H9 (cell line): ENCODE measurements around the gene GET4. TPM values are rescaled to one million over a fixed set of nuclear protein-coding genes. Genes with fewer than 3 reads are reported as not detected.
A peak's percentile ranks its signal among the peaks of the same experiment; 100 is the strongest.

Source experiments
- DNase-seq: peaks from one replicate; pipeline ENCODE4 v3.0.0-alpha.2; 2017
- H2AFZ ChIP-seq: one replicate; pipeline ENCODE4 v1.6.1; 2013; ENCODE audit warnings: mild to moderate bottlenecking, low read length, control low read depth, moderate library complexity
- H2AK5ac ChIP-seq: 2 replicates; pipeline ENCODE4 v1.6.1; 2013; ENCODE audit warnings: low read length, control low read depth, mixed read lengths; ENCODE audit not compliant: insufficient read length
- H2BK120ac ChIP-seq: one replicate; pipeline ENCODE4 v1.6.1; 2013; ENCODE audit warnings: low read depth, mild to moderate bottlenecking, low read length, control low read depth, inconsistent platforms; ENCODE audit not compliant: poor library complexity, severe bottlenecking
- H2BK12ac ChIP-seq: 2 replicates; pipeline ENCODE4 v1.6.1; 2013; ENCODE audit warnings: low read length, control low read depth, mixed read lengths, low read depth; ENCODE audit not compliant: insufficient read length
- H2BK15ac ChIP-seq: 2 replicates; pipeline ENCODE4 v1.6.1; 2013; ENCODE audit warnings: low read depth, low read length, control low read depth
- H2BK20ac ChIP-seq: one replicate; pipeline ENCODE4 v1.6.1; 2013; ENCODE audit warnings: low read depth, mild to moderate bottlenecking, low read length, control low read depth, inconsistent platforms; ENCODE audit not compliant: poor library complexity, severe bottlenecking
- H2BK5ac ChIP-seq: 2 replicates; pipeline ENCODE4 v1.6.1; 2013; ENCODE audit warnings: low read length, control low read depth, mixed read lengths; ENCODE audit not compliant: insufficient read length
- H3K14ac ChIP-seq: 2 replicates; pipeline ENCODE4 v1.6.1; 2013; ENCODE audit warnings: low read length, control low read depth; ENCODE audit not compliant: insufficient read depth
- H3K18ac ChIP-seq: 2 replicates; pipeline ENCODE4 v1.6.1; 2013; ENCODE audit warnings: low read depth, mild to moderate bottlenecking, mixed read lengths, low read length, control low read depth; ENCODE audit not compliant: insufficient read length
- H3K23ac ChIP-seq: 2 replicates; pipeline ENCODE4 v1.6.1; 2013; ENCODE audit warnings: low read length, control low read depth, mixed read lengths, low read depth; ENCODE audit not compliant: insufficient read length
- H3K23me2 ChIP-seq: 2 replicates; pipeline ENCODE4 v1.6.1; 2013; ENCODE audit warnings: low read depth, mild to moderate bottlenecking, mixed read lengths, low read length, control low read depth; ENCODE audit not compliant: insufficient read length, poor library complexity, severe bottlenecking
- H3K27ac ChIP-seq: 2 replicates; pipeline ENCODE4 v1.5.1; 2013; ENCODE audit warnings: low read length, control low read depth, mixed read lengths, low read depth; ENCODE audit not compliant: insufficient read length
- H3K27me3 ChIP-seq: 2 replicates; pipeline ENCODE4 v1.6.1; 2013; ENCODE audit warnings: low read length, control low read depth, inconsistent platforms; ENCODE audit not compliant: insufficient read depth
- H3K4ac ChIP-seq: 2 replicates; pipeline ENCODE4 v1.6.1; 2013; ENCODE audit warnings: low read depth, mild to moderate bottlenecking, control low read depth, inconsistent platforms, low read length, moderate library complexity
- H3K4me1 ChIP-seq: 2 replicates; pipeline ENCODE4 v1.6.1; 2013; ENCODE audit warnings: low read length, control low read depth, inconsistent platforms; ENCODE audit not compliant: insufficient read depth
- H3K4me2 ChIP-seq: 2 replicates; pipeline ENCODE4 v1.6.1; 2013; ENCODE audit warnings: low read length, control low read depth, mixed read lengths; ENCODE audit not compliant: insufficient read length, insufficient read depth
- H3K56ac ChIP-seq: 2 replicates; pipeline ENCODE4 v1.6.1; 2013; ENCODE audit warnings: low read depth, mild to moderate bottlenecking, mixed read lengths, low read length, control low read depth; ENCODE audit not compliant: insufficient read length
- H3K79me1 ChIP-seq: 2 replicates; pipeline ENCODE4 v1.6.1; 2013; ENCODE audit warnings: low read depth, mild to moderate bottlenecking, moderate library complexity, low read length, control low read depth, inconsistent platforms; ENCODE audit not compliant: insufficient read depth, poor library complexity, severe bottlenecking
- H3K79me2 ChIP-seq: 2 replicates; pipeline ENCODE4 v1.6.1; 2013; ENCODE audit warnings: low read length, control low read depth, inconsistent platforms; ENCODE audit not compliant: insufficient read depth
- H3K9ac ChIP-seq: 2 replicates; pipeline ENCODE4 v1.6.1; 2013; ENCODE audit warnings: low read length, control low read depth, mixed read lengths; ENCODE audit not compliant: insufficient read length; ENCODE audit errors: extremely low read depth
- H3K9me3 ChIP-seq: one replicate; pipeline ENCODE4 v1.6.1; 2013; ENCODE audit warnings: low read depth, low read length, inconsistent platforms; ENCODE audit not compliant: control insufficient read depth
- H3T11ph ChIP-seq: one replicate; pipeline ENCODE4 v1.6.1; 2013; ENCODE audit warnings: mild to moderate bottlenecking, low read length, control low read depth, inconsistent platforms
- H4K20me1 ChIP-seq: one replicate; pipeline ENCODE4 v1.6.1; 2013; ENCODE audit not compliant: control insufficient read depth, insufficient read length, insufficient read depth
- H4K5ac ChIP-seq: 2 replicates; pipeline ENCODE4 v1.6.1; 2013; ENCODE audit warnings: low read depth, mild to moderate bottlenecking, mixed read lengths, low read length, control low read depth; ENCODE audit not compliant: insufficient read length
- H4K8ac ChIP-seq: replicated peaks from 2 replicates; pipeline ENCODE4 v1.6.1; 2013; ENCODE audit warnings: low read length, control low read depth, mixed read lengths, low read depth; ENCODE audit not compliant: insufficient read length
- H4K91ac ChIP-seq: 2 replicates; pipeline ENCODE4 v1.6.1; 2013; ENCODE audit warnings: low read depth, mild to moderate bottlenecking, moderate library complexity, mixed read lengths, low read length, control low read depth; ENCODE audit not compliant: insufficient read length
- H3K27ac Mint-ChIP-seq, 3 experiments: 2 replicates in 2 of 3; 3 replicates in 1 of 3; pipeline ENCODE4 v1.8.0; 2020 to 2021; ENCODE audit warnings: mixed read lengths in 3 of 3, mild to moderate bottlenecking in 1 of 3, moderate library complexity in 1 of 3
- H3K27me3 Mint-ChIP-seq: 2 replicates; pipeline ENCODE4 v1.8.0; 2021; ENCODE audit warnings: low read depth, mild to moderate bottlenecking, moderate library complexity, mixed read lengths
- H3K36me3 Mint-ChIP-seq, 3 experiments: 2 replicates in 2 of 3; 3 replicates in 1 of 3; pipeline ENCODE4 v1.8.0; 2020 to 2021; ENCODE audit warnings: low read depth in 3 of 3, mixed read lengths in 3 of 3; ENCODE audit not compliant: insufficient read depth in 1 of 3
- H3K4me1 Mint-ChIP-seq, 2 experiments: 2 replicates each; pipeline ENCODE4 v1.8.0; 2020; ENCODE audit warnings: mixed read lengths in 2 of 2
- H3K4me3 Mint-ChIP-seq, 2 experiments: 2 replicates in 1 of 2; 3 replicates in 1 of 2; pipeline ENCODE4 v1.8.0; 2020 to 2021; ENCODE audit warnings: mild to moderate bottlenecking in 2 of 2, mixed read lengths in 2 of 2, moderate library complexity in 1 of 2
- H3K9me3 Mint-ChIP-seq, 2 experiments: 2 replicates in 1 of 2; 3 replicates in 1 of 2; pipeline ENCODE4 v1.8.0; 2020; ENCODE audit warnings: mild to moderate bottlenecking in 2 of 2, mixed read lengths in 2 of 2, moderate library complexity in 1 of 2
- WGBS: extraction: QIAGEN DNeasy Blood & Tissue Kit; methylation state at CpG from one replicate; pipeline ENCODE4 v1.1.7; 2013; ENCODE audit warnings: missing lambda C conversion rate, low lambda C conversion rate, mixed read lengths; ENCODE audit not compliant: insufficient read length; ENCODE audit errors: extremely low coverage; 5-methylcytosine and 5-hydroxymethylcytosine counted together
- total RNA-seq: library from RNA; stranded (reverse); gene quantifications from 2 replicates; pipeline ENCODE4 v1.2.1, GENCODE V29; 2021
- TF ChIP-seq, protein P1 (sequence below): fragments of 200-600 bp; sonication (generic); conservative IDR thresholded peaks from 3 replicates; pipeline ENCODE4 v1.8.0; 2021; ENCODE audit warnings: antibody characterized with exemption, mild to moderate bottlenecking

The GET4 gene
- total RNA-seq, 1 experiment from 2014 or later: 70.2 TPM

DNA sequence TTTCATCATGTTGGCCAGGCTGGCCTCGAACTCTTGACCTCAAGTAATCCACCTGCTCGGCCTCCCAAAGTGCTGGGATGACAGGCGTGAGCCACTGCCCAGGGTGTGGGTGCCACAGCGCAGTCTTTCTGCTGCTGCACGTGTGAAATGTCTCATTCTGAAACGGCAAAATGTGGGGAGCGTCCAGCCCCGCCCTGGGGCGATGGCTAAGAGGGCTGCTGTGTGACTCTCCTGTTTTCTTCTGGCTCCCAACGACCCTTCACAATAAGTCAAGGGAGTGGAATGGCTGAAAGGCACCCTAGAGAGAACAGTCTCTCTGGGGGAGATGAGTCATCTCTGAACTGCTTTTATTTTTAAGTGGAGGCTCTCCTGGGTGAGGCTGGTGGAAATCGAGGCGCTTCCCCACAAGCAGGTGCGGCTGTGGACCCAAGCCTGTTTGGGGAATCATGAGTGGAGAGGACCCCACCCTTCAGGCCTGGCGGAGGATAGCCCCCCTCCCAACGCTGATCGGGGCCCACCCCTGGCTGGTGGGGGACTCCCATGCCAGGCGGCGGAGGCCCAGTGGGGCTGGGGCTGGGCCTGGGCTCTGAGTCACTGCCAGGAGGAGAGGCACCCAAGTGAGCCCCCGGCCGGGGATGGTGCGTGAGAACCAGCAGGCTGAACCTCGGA is 60.2 kb downstream of the GET4 start:
- Histone ChIP-seq H3K4me2 (no peak overlapping the region), H3K79me1 (no peaks in the 10 kb centered on the region), H3K56ac (no peak overlapping the region), H2BK120ac (no peak overlapping the region), H2BK5ac (no peak overlapping the region), H3K4ac (no peak overlapping the region), H3K79me2 (no peaks in the 10 kb centered on the region), H4K91ac (no peak overlapping the region), H3K4me1 (no peaks in the 10 kb centered on the region), H2BK20ac (no peak overlapping the region), H3K9me3 (no peaks in the 10 kb centered on the region), H3K23ac (no peak overlapping the region), H3K27ac (no peak overlapping the region), H3K18ac (no peak overlapping the region), H3T11ph (no peak overlapping the region), H4K20me1 (no peaks in the 10 kb centered on the region), H3K14ac (0 out of 2 replicates have a peak overlapping the region, but pooled peaks have one; percentile 31), H2BK12ac (no peak overlapping the region), H2BK15ac (no peak overlapping the region), H3K27me3 (no peaks in the 10 kb centered on the region), H3K23me2 (no peaks in the 10 kb centered on the region), H2AFZ (no peak overlapping the region), H3K9ac (no peak overlapping the region), H4K8ac (no peak overlapping the region), H4K5ac (no peak overlapping the region), H2AK5ac (no peak overlapping the region)
- no peak for DNase-seq
- peaks cover 4 to 5% of the 10 kb centered on the region in 2 experiments; a peak in 2 of 4 replicates for H3K4me1 Mint-ChIP-seq
- no CpG with 5 or more reads among the region's 22 CpGs for whole genome bisulfite sequencing
- H3K4me3 Mint-ChIP-seq: no peak overlapping the region
- H3K27me3 Mint-ChIP-seq: peaks cover 6% of the 10 kb centered on the region
- TF ChIP-seq, protein P1, sequence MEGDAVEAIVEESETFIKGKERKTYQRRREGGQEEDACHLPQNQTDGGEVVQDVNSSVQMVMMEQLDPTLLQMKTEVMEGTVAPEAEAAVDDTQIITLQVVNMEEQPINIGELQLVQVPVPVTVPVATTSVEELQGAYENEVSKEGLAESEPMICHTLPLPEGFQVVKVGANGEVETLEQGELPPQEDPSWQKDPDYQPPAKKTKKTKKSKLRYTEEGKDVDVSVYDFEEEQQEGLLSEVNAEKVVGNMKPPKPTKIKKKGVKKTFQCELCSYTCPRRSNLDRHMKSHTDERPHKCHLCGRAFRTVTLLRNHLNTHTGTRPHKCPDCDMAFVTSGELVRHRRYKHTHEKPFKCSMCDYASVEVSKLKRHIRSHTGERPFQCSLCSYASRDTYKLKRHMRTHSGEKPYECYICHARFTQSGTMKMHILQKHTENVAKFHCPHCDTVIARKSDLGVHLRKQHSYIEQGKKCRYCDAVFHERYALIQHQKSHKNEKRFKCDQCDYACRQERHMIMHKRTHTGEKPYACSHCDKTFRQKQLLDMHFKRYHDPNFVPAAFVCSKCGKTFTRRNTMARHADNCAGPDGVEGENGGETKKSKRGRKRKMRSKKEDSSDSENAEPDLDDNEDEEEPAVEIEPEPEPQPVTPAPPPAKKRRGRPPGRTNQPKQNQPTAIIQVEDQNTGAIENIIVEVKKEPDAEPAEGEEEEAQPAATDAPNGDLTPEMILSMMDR: no peak
- H3K36me3 Mint-ChIP-seq: no peaks in the 10 kb centered on the region; a peak in 2 of 7 replicates
- H3K9me3 Mint-ChIP-seq: peaks cover 3 to 4% of the 10 kb centered on the region in 2 experiments; a peak in 3 of 5 replicates
- H3K27ac Mint-ChIP-seq: peak overlapping the region in 1 of 3 experiments; percentile 89; a peak in 2 of 7 replicates
